ENCODE results near the gene SDK2.
A peak's percentile ranks its signal among the peaks of the same experiment; 100 is the strongest.

The SDK2 gene

DNA sequence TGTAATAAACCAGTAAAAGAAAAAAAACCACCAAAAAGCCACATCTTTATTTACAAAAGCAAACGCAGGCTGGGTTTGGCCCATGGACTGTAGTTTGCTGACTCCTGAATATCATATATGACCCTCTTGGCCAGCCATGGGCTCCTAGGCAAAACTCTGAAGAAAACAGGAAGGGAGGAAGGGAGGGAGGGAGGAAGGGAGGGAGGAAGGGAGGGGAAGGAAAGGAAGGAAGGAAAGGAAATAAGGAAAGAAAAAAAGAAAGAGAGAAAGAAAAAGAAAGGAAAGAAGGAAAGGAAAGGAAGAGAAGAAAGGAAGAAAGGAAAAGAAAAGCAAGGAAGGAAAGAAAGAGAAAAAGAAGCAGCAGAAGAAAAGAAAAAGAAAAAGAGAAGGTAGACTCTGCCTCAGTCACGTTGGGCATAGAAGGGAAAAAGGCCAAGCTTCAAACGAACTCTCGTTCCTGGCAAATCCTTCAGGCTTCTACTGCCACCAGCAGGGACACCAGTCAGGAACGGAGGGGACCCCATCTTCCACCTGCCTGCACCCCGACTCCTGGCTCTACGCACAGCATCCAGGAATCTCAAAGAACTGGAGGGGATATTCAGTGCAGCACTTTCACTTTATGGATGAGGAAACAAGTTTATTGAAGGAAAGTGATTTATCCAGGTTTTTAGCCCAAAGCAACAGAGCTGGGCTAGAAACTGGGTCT, 354.5 kb downstream of the SDK2 start:
- H3K4me3 ChIP-seq (ENCODE audit: low read length), result no peak overlapping the region
- no peak for DNase-seq (ENCODE audit: low read depth)
- TF ChIP-seq, protein P1, sequence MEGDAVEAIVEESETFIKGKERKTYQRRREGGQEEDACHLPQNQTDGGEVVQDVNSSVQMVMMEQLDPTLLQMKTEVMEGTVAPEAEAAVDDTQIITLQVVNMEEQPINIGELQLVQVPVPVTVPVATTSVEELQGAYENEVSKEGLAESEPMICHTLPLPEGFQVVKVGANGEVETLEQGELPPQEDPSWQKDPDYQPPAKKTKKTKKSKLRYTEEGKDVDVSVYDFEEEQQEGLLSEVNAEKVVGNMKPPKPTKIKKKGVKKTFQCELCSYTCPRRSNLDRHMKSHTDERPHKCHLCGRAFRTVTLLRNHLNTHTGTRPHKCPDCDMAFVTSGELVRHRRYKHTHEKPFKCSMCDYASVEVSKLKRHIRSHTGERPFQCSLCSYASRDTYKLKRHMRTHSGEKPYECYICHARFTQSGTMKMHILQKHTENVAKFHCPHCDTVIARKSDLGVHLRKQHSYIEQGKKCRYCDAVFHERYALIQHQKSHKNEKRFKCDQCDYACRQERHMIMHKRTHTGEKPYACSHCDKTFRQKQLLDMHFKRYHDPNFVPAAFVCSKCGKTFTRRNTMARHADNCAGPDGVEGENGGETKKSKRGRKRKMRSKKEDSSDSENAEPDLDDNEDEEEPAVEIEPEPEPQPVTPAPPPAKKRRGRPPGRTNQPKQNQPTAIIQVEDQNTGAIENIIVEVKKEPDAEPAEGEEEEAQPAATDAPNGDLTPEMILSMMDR (IDR thresholded peaks at IDR 0.05; ENCODE audit: insufficient read depth, low read depth, low read length, missing control alignments), result no peak

GRCh38 chr17:73288534-73289302, 355.5 kb downstream of the SDK2 start:
- DNase-seq (ENCODE audit: low read depth), result no peak
- TF ChIP-seq, protein P1 (IDR thresholded peaks at IDR 0.05; ENCODE audit: insufficient read depth, low read depth, low read length, missing control alignments), result no peak

DNA sequence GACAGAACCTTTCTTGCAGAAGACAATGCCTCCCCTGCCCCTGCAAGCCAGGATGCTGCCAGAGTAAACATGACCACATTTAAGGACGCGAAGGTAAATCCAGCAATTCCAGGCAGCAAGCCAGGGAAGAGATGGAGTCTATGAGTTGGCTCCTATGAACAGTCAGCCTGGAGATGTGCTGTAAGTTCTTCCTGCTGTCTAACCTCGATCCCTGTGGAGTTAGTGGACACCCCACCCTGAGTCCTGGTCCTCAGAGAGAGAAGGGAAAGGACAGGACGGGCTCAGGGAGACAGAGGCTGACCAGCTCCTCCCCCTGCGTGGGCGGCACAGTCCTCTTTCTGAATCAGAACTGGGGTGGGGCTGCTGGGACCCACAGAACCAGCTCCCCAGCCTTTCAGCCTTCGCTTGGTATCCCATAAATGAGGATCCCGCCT, 357.4 kb downstream of the SDK2 start:
- DNase-seq (ENCODE audit: low read depth), result peak; percentile 86
- TF ChIP-seq, protein P1 (IDR thresholded peaks at IDR 0.05; ENCODE audit: insufficient read depth, low read depth, low read length, missing control alignments), result no peak
- H3K4me3 ChIP-seq (ENCODE audit: low read length), result no peak overlapping the region

More at GRCh38 chr17:73288534-73289302, 355.5 kb downstream of the SDK2 start:
- no peak overlapping the region for H3K4me3 ChIP-seq (ENCODE audit: low read length)

DNA sequence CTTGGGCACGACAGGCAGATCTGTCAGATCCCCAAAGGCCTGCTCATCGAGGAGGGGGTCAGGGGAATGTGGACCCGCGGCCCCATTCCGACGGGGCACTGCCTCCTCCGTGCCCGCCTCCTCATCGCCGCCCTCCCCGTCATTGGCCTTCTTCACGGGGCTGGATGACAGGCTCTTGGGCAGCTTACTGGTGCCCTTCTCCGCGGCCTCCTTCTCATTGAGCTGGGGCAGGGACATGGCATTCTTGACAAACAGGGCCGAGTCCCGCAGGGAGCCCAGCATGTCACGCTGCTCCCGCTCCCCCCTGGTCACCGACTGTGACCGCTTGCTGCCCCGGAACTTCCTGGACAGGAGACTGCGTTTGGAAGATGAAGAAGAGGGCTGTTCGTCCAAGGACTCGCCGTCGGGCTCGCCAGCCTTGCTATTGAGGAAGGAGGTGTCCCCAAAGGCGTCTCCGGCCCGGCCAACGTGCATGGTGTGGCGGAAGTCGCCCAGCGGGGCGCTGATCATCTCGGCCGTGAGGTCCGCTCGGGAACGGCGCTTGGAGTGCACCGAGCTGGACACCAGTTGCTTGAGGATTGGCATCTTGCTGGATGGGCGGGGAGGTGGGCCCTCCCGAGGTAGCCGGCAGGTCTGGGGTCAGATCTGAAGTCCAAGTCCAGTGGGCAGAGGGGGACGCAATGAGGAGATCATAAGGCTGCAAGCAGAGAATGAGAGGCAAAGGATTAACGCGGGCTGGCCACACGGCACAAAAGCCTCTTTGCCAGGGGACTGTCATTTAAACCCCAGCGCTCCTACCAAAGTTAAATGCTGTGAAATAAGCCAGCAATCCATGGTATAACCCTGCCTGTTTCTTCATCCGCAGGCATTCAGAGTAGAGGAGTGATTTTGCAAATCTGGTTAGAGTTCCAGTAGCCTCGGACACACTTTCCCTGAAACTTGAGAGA, 358.1 kb downstream of the SDK2 start:
- no peak for DNase-seq (ENCODE audit: low read depth)
- no peak overlapping the region for H3K4me3 ChIP-seq (ENCODE audit: low read length)
- TF ChIP-seq, protein P1 (IDR thresholded peaks at IDR 0.05; ENCODE audit: insufficient read depth, low read depth, low read length, missing control alignments), result no peak

- no peak for DNase-seq (ENCODE audit: low read depth)
- TF ChIP-seq, protein P1 (IDR thresholded peaks at IDR 0.05; ENCODE audit: insufficient read depth, low read depth, low read length, missing control alignments), result no peak
- no peak overlapping the region for H3K4me3 ChIP-seq (ENCODE audit: low read length)
Observed at GRCh38 chr17:73285603-73285908, 358.7 kb downstream of the SDK2 start.

DNA sequence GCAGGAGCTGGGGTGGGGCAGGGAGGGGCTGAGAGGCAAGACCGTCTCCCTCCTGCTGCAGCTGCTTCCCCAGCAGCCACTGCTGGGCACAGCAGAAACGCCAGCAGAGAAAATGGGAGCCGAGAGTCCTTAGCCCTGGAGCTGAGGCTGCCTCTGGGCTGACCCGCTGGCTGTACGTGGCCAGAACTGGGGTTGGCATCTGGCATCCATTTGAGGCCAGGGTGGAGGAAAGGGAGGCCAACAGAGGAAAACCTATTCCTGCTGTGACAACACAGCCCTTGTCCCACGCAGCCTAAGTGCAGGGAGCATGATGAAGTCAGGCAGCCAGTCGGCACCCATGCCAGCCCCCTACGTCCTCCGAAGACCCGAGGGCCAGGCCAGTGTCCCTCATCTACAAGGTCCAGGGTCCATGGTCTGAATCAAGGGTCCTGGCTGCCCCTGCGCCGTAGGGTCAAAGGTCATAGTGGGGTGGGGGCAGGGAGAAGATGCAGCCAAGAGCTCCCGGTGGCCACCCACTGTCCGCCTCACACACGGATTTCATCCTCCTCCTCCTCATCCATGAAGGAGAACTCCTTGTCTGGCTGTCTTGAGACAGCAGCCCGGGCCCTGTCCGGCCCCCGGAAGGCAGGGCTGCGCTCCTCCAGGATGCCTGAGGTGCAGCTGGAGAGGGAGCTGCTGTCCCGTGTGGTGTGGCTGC, 359.2 kb downstream of the SDK2 start:
- TF ChIP-seq, protein P1 (IDR thresholded peaks at IDR 0.05; ENCODE audit: insufficient read depth, low read depth, low read length, missing control alignments), result no peak
- no peak for DNase-seq (ENCODE audit: low read depth)
- no peak overlapping the region for H3K4me3 ChIP-seq (ENCODE audit: low read length)

Measured in epithelial cell of esophagus (primary cell).